OCI-LY3 (cell line): ENCODE measurements around the gene IL17RA.

Experiments
- CTCF ChIP-seq: fragments of 200-600, 300-600 bp; sonication (generic); IDR thresholded peaks from 2 replicates; pipeline ENCODE4 v1.5.1; 2014; ENCODE audit warnings: antibody characterized with exemption, low read length, low read depth
- EZH2phosphoT487 ChIP-seq: fragments of 200-600 bp; shearing (Covaris generic); IDR thresholded peaks from 2 replicates; pipeline ENCODE4 v1.6.1; 2018; ENCODE audit warnings: antibody characterized with exemption, mixed run types, low read depth

GRCh38 chr22:17143101-17143500 lies 58.3 kb downstream of the IL17RA start:
- TF ChIP-seq CTCF (no peak), EZH2phosphoT487 (no peak)
